ENCODE data around the gene TACC3.

- TF ChIP-seq, protein P1, sequence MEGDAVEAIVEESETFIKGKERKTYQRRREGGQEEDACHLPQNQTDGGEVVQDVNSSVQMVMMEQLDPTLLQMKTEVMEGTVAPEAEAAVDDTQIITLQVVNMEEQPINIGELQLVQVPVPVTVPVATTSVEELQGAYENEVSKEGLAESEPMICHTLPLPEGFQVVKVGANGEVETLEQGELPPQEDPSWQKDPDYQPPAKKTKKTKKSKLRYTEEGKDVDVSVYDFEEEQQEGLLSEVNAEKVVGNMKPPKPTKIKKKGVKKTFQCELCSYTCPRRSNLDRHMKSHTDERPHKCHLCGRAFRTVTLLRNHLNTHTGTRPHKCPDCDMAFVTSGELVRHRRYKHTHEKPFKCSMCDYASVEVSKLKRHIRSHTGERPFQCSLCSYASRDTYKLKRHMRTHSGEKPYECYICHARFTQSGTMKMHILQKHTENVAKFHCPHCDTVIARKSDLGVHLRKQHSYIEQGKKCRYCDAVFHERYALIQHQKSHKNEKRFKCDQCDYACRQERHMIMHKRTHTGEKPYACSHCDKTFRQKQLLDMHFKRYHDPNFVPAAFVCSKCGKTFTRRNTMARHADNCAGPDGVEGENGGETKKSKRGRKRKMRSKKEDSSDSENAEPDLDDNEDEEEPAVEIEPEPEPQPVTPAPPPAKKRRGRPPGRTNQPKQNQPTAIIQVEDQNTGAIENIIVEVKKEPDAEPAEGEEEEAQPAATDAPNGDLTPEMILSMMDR (IDR thresholded peaks at IDR 0.05; ENCODE audit: low read length) = no peak
- TF ChIP-seq EZH2 (optimal IDR thresholded peaks at IDR 0.05; ENCODE audit: low read depth, low read length) (no peak), EZH2phosphoT487 (IDR thresholded peaks at IDR 0.05; ENCODE audit: low read length) (no peak)
Measured at GRCh38 chr4:1708581-1708980, 12.7 kb upstream of the TACC3 start.
